WTC11 (cell line): ENCODE results near the gene RIN3. TPM values are rescaled to one million over a fixed set of nuclear protein-coding genes. Genes with fewer than 3 reads are reported as not detected.

ENCODE experiments used
- ATAC-seq: fragments of 200-7000 bp; cut with Tn5 transposase; 2 replicates; pipeline ENCODE4 v1.10.0; 2021; ENCODE audit warnings: mild to moderate bottlenecking, moderate library complexity
- CTCF ChIA-PET: fragments of 300-600 bp; sonication (Branson Sonifier 250); formaldehyde crosslinking; loops from one replicate; lab custom pipeline; 2021; ENCODE audit warnings: antibody characterized with exemption; lab: Charles Lee
- POLR2A ChIA-PET: fragments of 350-600 bp; sonication (Branson Sonifier 250); formaldehyde crosslinking; loops from one replicate; lab custom pipeline; 2021; ENCODE audit warnings: antibody characterized with exemption; lab: Charles Lee
- DNase-seq: peaks from one replicate; pipeline ENCODE4 v3.0.0; 2021; ENCODE audit warnings: low spot score
- H3K27ac Mint-ChIP-seq: 2 replicates; pipeline ENCODE4 v1.8.0; 2021; ENCODE audit warnings: mixed read lengths
- H3K27me3 Mint-ChIP-seq: 2 replicates; pipeline ENCODE4 v1.8.0; 2021; ENCODE audit warnings: low read depth, mild to moderate bottlenecking, moderate library complexity, mixed read lengths
- H3K36me3 Mint-ChIP-seq: 2 replicates; pipeline ENCODE4 v1.8.0; 2021; ENCODE audit warnings: mixed read lengths
- H3K4me1 Mint-ChIP-seq: 2 replicates; pipeline ENCODE4 v1.8.0; 2022; ENCODE audit warnings: mixed read lengths
- H3K4me3 Mint-ChIP-seq: 2 replicates; pipeline ENCODE4 v1.8.0; 2021; ENCODE audit warnings: mild to moderate bottlenecking, moderate library complexity, mixed read lengths
- H3K9me3 Mint-ChIP-seq: 2 replicates; pipeline ENCODE4 v1.8.0; 2021; ENCODE audit warnings: mixed read lengths
- CBFB ChIP-seq: sonication (generic); formaldehyde crosslinking; IDR thresholded peaks from 2 replicates; pipeline ENCODE4 v1.8.1; 2022; ENCODE audit warnings: mild to moderate bottlenecking, low read depth, missing genetic modification reagents
- CREM ChIP-seq: sonication (generic); formaldehyde crosslinking; IDR thresholded peaks from 2 replicates; pipeline ENCODE4 v1.8.1; 2022; ENCODE audit warnings: mild to moderate bottlenecking, missing genetic modification reagents, moderate library complexity
- GRHL2 ChIP-seq: fragments of 250-450 bp; sonication (Bioruptor Pico); IDR thresholded peaks from 2 replicates; pipeline ENCODE4 v1.8.0; 2022; ENCODE audit warnings: mild to moderate bottlenecking, moderate library complexity; ENCODE audit not compliant: insufficient replicate concordance, severe bottlenecking
- GTF2I ChIP-seq: fragments of 250-450 bp; sonication (Bioruptor Pico); conservative IDR thresholded peaks from 2 replicates; pipeline ENCODE4 v1.4.0; 2021; ENCODE audit warnings: mild to moderate bottlenecking
- NFATC4 ChIP-seq: fragments of 250-450 bp; sonication (Bioruptor Pico); IDR thresholded peaks from 2 replicates; pipeline ENCODE4 v1.9.0; 2021; ENCODE audit warnings: mild to moderate bottlenecking
- NR1H2 ChIP-seq: sonication (generic); formaldehyde crosslinking; IDR thresholded peaks from 2 replicates; pipeline ENCODE4 v1.9.0; 2021; ENCODE audit warnings: mild to moderate bottlenecking, moderate library complexity, missing genetic modification reagents
- PRRX2 ChIP-seq: fragments of 250-450 bp; sonication (Bioruptor Pico); IDR thresholded peaks from 2 replicates; pipeline ENCODE4 v1.8.0; 2021; ENCODE audit warnings: mild to moderate bottlenecking
- RORB ChIP-seq: fragments of 250-450 bp; sonication (Bioruptor Pico); IDR thresholded peaks from 2 replicates; pipeline ENCODE4 v1.9.0; 2021; ENCODE audit warnings: mild to moderate bottlenecking
- TCF7 ChIP-seq: sonication (generic); formaldehyde crosslinking; IDR thresholded peaks from 2 replicates; pipeline ENCODE4 v1.8.0; 2022; ENCODE audit warnings: mild to moderate bottlenecking, low read depth, missing genetic modification reagents, moderate library complexity
- TEAD4 ChIP-seq: sonication (generic); formaldehyde crosslinking; IDR thresholded peaks from 2 replicates; pipeline ENCODE4 v1.8.0; 2022; ENCODE audit warnings: mild to moderate bottlenecking, missing genetic modification reagents
- ZNF121 ChIP-seq: sonication (generic); formaldehyde crosslinking; IDR thresholded peaks from 2 replicates; pipeline ENCODE4 v1.8.0; 2023; ENCODE audit warnings: missing genetic modification reagents
- ZNF396 ChIP-seq: fragments of 250-450 bp; sonication (Bioruptor Pico); IDR thresholded peaks from 2 replicates; pipeline ENCODE4 v1.8.0; 2021; ENCODE audit warnings: mild to moderate bottlenecking, moderate library complexity, borderline replicate concordance
- ZNF416 ChIP-seq: fragments of 250-450 bp; sonication (Bioruptor Pico); IDR thresholded peaks from 2 replicates; pipeline ENCODE4 v1.9.0; 2021; ENCODE audit warnings: mild to moderate bottlenecking, inconsistent platforms
- ZNF423 ChIP-seq: fragments of 250-450 bp; sonication (Bioruptor Pico); IDR thresholded peaks from 2 replicates; pipeline ENCODE4 v2.1.2; 2022; ENCODE audit warnings: mild to moderate bottlenecking, moderate library complexity
- total RNA-seq: library from RNA; stranded (reverse); gene quantifications from 3 replicates; pipeline ENCODE4 v1.2.3, GENCODE V29; 2021
- TF ChIP-seq, protein P1 (sequence below): sonication (generic); formaldehyde crosslinking; IDR thresholded peaks from 2 replicates; pipeline ENCODE4 v1.8.1; 2022; ENCODE audit warnings: mild to moderate bottlenecking, missing genetic modification reagents, moderate library complexity, borderline replicate concordance
- TF ChIP-seq, protein P2 (sequence below): sonication (generic); formaldehyde crosslinking; IDR thresholded peaks from 2 replicates; pipeline ENCODE4 v1.8.0; 2022; ENCODE audit warnings: mild to moderate bottlenecking, missing genetic modification reagents
- TF ChIP-seq, protein P3 (sequence below): sonication (generic); formaldehyde crosslinking; IDR thresholded peaks from 2 replicates; pipeline ENCODE4 v1.8.1; 2023; ENCODE audit warnings: mild to moderate bottlenecking, missing genetic modification reagents, moderate library complexity
- TF ChIP-seq, protein P4 (sequence below): sonication (generic); formaldehyde crosslinking; IDR thresholded peaks from 2 replicates; pipeline ENCODE4 v1.8.1; 2022; ENCODE audit warnings: low read depth, mild to moderate bottlenecking, moderate library complexity, missing genetic modification reagents, borderline replicate concordance
- TF ChIP-seq, protein P5 (sequence below): sonication (generic); formaldehyde crosslinking; IDR thresholded peaks from 2 replicates; pipeline ENCODE4 v1.8.0; 2022; ENCODE audit warnings: mild to moderate bottlenecking, missing genetic modification reagents
- TF ChIP-seq, protein P6 (sequence below): sonication (generic); formaldehyde crosslinking; IDR thresholded peaks from 2 replicates; pipeline ENCODE4 v1.8.1; 2022; ENCODE audit warnings: low read depth, missing genetic modification reagents, borderline replicate concordance

RIN3 gene
- total RNA-seq, 1 experiment from 2014 or later: 3.3 TPM

DNA sequence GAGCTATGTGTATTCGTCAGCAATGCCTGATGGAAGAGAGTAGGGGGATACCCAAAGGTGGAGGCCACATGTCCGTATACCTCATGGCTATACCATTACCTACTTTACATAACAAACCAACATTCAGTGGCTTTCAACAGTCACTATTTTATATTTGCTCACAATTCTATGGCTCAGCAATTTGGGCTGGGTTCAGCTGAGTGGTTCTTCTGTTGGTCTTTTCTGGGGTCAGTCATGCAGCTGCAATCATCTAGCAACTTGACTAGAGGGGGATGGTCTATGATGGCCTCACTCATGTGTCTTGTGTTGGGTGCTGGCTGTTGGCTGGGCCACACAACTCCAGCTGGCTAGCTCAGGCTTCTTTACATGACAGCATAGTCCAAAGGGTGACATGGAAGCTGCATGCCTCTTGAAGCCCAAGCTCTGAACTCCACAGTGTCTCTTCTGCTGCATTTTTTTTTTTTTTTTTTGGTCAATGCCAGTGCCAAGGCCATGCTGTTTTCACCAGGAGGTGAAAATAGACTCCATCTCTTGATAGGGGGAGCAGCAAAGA, 53.7 kb downstream of the RIN3 start:
- H3K4me3 Mint-ChIP-seq: no peak overlapping the region
- TF ChIP-seq, protein P1, sequence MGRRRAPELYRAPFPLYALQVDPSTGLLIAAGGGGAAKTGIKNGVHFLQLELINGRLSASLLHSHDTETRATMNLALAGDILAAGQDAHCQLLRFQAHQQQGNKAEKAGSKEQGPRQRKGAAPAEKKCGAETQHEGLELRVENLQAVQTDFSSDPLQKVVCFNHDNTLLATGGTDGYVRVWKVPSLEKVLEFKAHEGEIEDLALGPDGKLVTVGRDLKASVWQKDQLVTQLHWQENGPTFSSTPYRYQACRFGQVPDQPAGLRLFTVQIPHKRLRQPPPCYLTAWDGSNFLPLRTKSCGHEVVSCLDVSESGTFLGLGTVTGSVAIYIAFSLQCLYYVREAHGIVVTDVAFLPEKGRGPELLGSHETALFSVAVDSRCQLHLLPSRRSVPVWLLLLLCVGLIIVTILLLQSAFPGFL (CRISPR knock-in tag): no peak
- TF ChIP-seq, protein P2, sequence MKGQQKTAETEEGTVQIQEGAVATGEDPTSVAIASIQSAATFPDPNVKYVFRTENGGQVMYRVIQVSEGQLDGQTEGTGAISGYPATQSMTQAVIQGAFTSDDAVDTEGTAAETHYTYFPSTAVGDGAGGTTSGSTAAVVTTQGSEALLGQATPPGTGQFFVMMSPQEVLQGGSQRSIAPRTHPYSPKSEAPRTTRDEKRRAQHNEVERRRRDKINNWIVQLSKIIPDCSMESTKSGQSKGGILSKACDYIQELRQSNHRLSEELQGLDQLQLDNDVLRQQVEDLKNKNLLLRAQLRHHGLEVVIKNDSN (CRISPR knock-in tag): no peak
- TF ChIP-seq CBFB (CRISPR knock-in tag) (no peak), PRRX2 (CRISPR knock-in tag) (no peak), TEAD4 (CRISPR knock-in tag) (no peak), GRHL2 (no peak)
- TF ChIP-seq, protein P3, sequence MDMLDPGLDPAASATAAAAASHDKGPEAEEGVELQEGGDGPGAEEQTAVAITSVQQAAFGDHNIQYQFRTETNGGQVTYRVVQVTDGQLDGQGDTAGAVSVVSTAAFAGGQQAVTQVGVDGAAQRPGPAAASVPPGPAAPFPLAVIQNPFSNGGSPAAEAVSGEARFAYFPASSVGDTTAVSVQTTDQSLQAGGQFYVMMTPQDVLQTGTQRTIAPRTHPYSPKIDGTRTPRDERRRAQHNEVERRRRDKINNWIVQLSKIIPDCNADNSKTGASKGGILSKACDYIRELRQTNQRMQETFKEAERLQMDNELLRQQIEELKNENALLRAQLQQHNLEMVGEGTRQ (CRISPR knock-in tag): no peak
- no peak for DNase-seq
- CTCF ChIA-PET: no interaction called here
- no peak overlapping the region for H3K27ac Mint-ChIP-seq
- ATAC-seq: no peak
- H3K4me1 Mint-ChIP-seq: no peaks in the 10 kb centered on the region
- POLR2A ChIA-PET: no interaction called here
- H3K27me3 Mint-ChIP-seq: no peaks in the 10 kb centered on the region; the same call in 1 of the 2 replicates
- H3K9me3 Mint-ChIP-seq: peaks cover 17% of the 10 kb centered on the region
- peaks cover 9% of the 10 kb centered on the region; the same call in 1 of the 2 replicates for H3K36me3 Mint-ChIP-seq

DNA sequence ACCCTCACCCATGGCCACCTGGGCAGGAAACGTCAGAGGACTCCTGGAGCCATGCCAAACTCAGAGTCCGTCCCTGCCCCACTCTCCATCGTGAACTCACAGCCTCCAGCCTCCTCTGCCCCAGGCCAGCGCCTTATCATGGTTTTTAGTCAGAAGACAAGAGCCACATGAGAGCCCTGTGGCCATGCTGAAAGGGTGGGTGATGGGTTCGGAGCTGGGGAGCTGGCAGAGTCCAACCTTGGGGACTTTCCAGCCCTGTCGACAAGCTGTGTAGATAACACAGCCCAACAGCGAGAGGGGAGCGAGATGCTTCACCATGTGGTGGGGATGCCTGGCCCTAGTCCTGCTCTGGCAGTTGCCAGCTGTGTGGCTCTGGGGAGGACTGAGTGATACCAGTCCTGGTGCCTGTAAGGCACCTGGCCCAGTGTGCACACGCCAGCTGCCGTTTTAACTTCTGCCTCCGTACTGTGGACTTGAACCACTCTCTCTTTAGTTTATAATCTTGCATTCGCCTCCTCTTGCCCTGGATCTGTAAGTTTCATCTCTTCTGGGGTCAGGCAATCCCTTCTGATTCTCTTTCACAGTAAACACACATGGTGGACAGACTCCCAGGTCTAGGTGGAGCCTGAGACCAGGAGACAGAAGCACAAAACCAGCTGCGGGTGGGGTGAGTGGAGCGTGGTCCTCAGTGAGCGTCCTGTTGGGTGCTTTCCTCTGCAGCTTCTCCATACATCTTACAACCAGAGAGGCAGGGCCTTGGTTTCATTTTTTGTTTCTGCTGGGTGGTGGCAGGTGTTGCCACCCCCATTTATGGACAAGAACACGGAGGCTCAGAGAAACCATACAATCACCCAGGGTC, 55.3 kb downstream of the RIN3 start:
- ATAC-seq: no peak
- CTCF ChIA-PET: interaction anchor here (1.1 to 1.2 kb wide), 2 partner anchors 45 to 118 kb away, joined by 3 read pairs; no protein-coding TSS in a partner anchor
- Mint-ChIP-seq H3K36me3 (peaks cover 9% of the 10 kb centered on the region; the same call in 1 of the 2 replicates), H3K27ac (no peak overlapping the region), H3K4me1 (peaks cover 10% of the 10 kb centered on the region), H3K27me3 (no peaks in the 10 kb centered on the region; the same call in 1 of the 2 replicates), H3K4me3 (no peak overlapping the region)
- no peak for DNase-seq
- POLR2A ChIA-PET: interaction anchor here (0.7 kb wide), 1 partner anchor 20 kb away, joined by 3 read pairs; no protein-coding TSS in a partner anchor
- TF ChIP-seq PRRX2 (CRISPR knock-in tag): no peak
- TF ChIP-seq CREM (CRISPR knock-in tag): no peak
- no peak for TF ChIP-seq RORB (CRISPR knock-in tag)
- no peak for TF ChIP-seq TCF7
- no peak for TF ChIP-seq NR1H2 (CRISPR knock-in tag)
- TF ChIP-seq, all 79 proteins: peak for 0
- H3K9me3 Mint-ChIP-seq: peaks cover 17% of the 10 kb centered on the region

DNA sequence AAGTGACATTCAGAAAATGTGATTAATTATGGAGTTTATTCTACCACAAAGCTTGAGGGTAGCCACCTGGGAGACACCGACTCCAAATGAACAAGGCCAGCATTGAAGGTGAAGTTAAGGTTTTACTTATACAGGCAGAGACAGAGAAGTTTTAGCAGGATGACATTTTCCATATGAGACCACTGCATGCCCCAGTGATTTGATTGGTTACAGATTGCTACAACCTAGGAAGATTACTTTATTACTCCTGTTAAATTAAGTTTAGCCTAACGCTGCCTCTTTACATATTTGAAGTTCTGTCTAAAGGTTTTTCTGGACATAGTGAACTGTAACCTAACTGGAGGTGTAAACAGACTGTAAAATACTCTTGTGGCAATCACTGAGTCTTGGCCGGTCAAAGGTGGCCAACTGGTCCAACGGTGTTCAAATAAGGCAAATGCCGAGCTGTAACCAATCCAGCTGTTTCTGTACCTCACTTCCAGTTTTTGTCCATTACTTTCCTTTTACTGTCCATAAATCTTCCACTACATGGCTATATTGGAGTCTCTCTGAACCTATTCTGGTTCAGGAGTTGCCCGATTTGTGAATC, 57.2 kb downstream of the RIN3 start:
- Mint-ChIP-seq H3K36me3 (peaks cover 9% of the 10 kb centered on the region; the same call in 1 of the 2 replicates), H3K9me3 (peaks cover 17% of the 10 kb centered on the region), H3K27me3 (no peaks in the 10 kb centered on the region; the same call in 1 of the 2 replicates), H3K4me1 (peaks cover 20% of the 10 kb centered on the region), H3K27ac (no peak overlapping the region), H3K4me3 (no peak overlapping the region)
- ATAC-seq (no peak), DNase-seq (no peak)
- POLR2A ChIA-PET: no interaction called here
- TF ChIP-seq, protein P4, sequence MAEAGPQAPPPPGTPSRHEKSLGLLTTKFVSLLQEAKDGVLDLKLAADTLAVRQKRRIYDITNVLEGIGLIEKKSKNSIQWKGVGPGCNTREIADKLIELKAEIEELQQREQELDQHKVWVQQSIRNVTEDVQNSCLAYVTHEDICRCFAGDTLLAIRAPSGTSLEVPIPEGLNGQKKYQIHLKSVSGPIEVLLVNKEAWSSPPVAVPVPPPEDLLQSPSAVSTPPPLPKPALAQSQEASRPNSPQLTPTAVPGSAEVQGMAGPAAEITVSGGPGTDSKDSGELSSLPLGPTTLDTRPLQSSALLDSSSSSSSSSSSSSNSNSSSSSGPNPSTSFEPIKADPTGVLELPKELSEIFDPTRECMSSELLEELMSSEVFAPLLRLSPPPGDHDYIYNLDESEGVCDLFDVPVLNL (CRISPR knock-in tag): no peak
- TF ChIP-seq, protein P5, sequence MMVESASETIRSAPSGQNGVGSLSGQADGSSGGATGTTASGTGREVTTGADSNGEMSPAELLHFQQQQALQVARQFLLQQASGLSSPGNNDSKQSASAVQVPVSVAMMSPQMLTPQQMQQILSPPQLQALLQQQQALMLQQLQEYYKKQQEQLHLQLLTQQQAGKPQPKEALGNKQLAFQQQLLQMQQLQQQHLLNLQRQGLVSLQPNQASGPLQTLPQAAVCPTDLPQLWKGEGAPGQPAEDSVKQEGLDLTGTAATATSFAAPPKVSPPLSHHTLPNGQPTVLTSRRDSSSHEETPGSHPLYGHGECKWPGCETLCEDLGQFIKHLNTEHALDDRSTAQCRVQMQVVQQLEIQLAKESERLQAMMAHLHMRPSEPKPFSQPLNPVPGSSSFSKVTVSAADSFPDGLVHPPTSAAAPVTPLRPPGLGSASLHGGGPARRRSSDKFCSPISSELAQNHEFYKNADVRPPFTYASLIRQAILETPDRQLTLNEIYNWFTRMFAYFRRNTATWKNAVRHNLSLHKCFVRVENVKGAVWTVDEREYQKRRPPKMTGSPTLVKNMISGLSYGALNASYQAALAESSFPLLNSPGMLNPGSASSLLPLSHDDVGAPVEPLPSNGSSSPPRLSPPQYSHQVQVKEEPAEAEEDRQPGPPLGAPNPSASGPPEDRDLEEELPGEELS (CRISPR knock-in tag): no peak
- TF ChIP-seq CREM (CRISPR knock-in tag) (no peak), ZNF416 (no peak), ZNF423 (CRISPR knock-in tag) (no peak), ZNF396 (CRISPR knock-in tag) (no peak), NFATC4 (CRISPR knock-in tag) (no peak), GTF2I (CRISPR knock-in tag) (no peak), ZNF121 (CRISPR knock-in tag) (no peak)
- TF ChIP-seq, protein P6, sequence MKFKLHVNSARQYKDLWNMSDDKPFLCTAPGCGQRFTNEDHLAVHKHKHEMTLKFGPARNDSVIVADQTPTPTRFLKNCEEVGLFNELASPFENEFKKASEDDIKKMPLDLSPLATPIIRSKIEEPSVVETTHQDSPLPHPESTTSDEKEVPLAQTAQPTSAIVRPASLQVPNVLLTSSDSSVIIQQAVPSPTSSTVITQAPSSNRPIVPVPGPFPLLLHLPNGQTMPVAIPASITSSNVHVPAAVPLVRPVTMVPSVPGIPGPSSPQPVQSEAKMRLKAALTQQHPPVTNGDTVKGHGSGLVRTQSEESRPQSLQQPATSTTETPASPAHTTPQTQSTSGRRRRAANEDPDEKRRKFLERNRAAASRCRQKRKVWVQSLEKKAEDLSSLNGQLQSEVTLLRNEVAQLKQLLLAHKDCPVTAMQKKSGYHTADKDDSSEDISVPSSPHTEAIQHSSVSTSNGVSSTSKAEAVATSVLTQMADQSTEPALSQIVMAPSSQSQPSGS (CRISPR knock-in tag): no peak
- CTCF ChIA-PET: no interaction called here
